Panc1 (cell line): ENCODE measurements around the gene MMP11. TPM values are rescaled to one million over a fixed set of nuclear protein-coding genes. Genes with fewer than 3 reads are reported as not detected.

Source experiments
- ATAC-seq: fragments of 200-7000 bp; cut with Tn5 transposase; 2 replicates; pipeline ENCODE4 v1.9.1; 2020; ENCODE audit warnings: mild to moderate bottlenecking, moderate library complexity
- BruUV-seq: library from RNA; stranded (reverse); fragments of 400-500 nt; replicated peaks from 2 replicates; lab custom pipeline; 2021; lab: Mats Ljungman, UMichigan
- CTCF ChIA-PET: fragments of 300-600 bp; sonication (Branson Sonifier 250); formaldehyde crosslinking; loops from one replicate; lab custom pipeline; 2022; ENCODE audit warnings: antibody characterized with exemption; lab: Charles Lee
- POLR2A ChIA-PET: fragments of 300-600 bp; sonication (Branson Sonifier 250); formaldehyde crosslinking; loops from one replicate; lab custom pipeline; 2022; ENCODE audit warnings: antibody characterized with exemption; lab: Charles Lee
- DNase-seq: peaks from one replicate; pipeline ENCODE4 v3.0.0-alpha.2; 2010; ENCODE audit warnings: low read depth, low spot score
- H3K27ac ChIP-seq: 2 replicates; pipeline ENCODE4 v1.5.1; 2011; ENCODE audit warnings: mild to moderate bottlenecking, low read length, inconsistent platforms
- H3K27me3 ChIP-seq: fragments of 200-500 bp; sonication (Bioruptor generic); 2 replicates; pipeline ENCODE4 v1.6.0; 2014; ENCODE audit warnings: low read length, inconsistent platforms; ENCODE audit not compliant: control insufficient read depth, insufficient read depth
- H3K36me3 ChIP-seq: fragments of 200-500 bp; sonication (Bioruptor generic); 2 replicates; pipeline ENCODE4 v1.5.1; 2014; ENCODE audit warnings: inconsistent platforms, mild to moderate bottlenecking, low read length, moderate library complexity; ENCODE audit not compliant: control insufficient read depth, insufficient read depth
- H3K4me1 ChIP-seq: 2 replicates; pipeline ENCODE4 v1.5.1; 2011; ENCODE audit warnings: inconsistent platforms, mild to moderate bottlenecking, low read length, moderate library complexity; ENCODE audit not compliant: control insufficient read depth, insufficient read depth
- H3K4me3 ChIP-seq, 2 experiments: 2 replicates each; pipeline ENCODE4 v1.5.1; 2011 to 2012; ENCODE audit warnings: low read depth in 2 of 2, low read length in 2 of 2, mild to moderate bottlenecking in 2 of 2, inconsistent platforms in 1 of 2, moderate library complexity in 1 of 2
- H3K9me3 ChIP-seq: fragments of 200-500 bp; sonication (Bioruptor generic); 2 replicates; pipeline ENCODE4 v1.5.1; 2014; ENCODE audit warnings: low read depth, mild to moderate bottlenecking, inconsistent platforms, low read length, moderate library complexity; ENCODE audit not compliant: control insufficient read depth, insufficient read depth
- CTCF ChIP-seq: fragments of 450-650 bp; IDR thresholded peaks from 2 replicates; pipeline ENCODE4 v1.5.1; 2017; ENCODE audit warnings: mild to moderate bottlenecking
- POLR2AphosphoS5 ChIP-seq: IDR thresholded peaks from 2 replicates; pipeline ENCODE4 v1.6.1; 2012; ENCODE audit warnings: mild to moderate bottlenecking, low read depth, low read length, moderate library complexity
- SIN3A ChIP-seq: IDR thresholded peaks from 2 replicates; pipeline ENCODE4 v1.6.1; 2012; ENCODE audit warnings: low read depth, mild to moderate bottlenecking, low read length, moderate library complexity, borderline replicate concordance; ENCODE audit not compliant: insufficient read depth
- TCF7L2 ChIP-seq: IDR thresholded peaks from 2 replicates; pipeline ENCODE4 v1.6.1; 2011; ENCODE audit warnings: mild to moderate bottlenecking, low read depth, low read length, inconsistent platforms
- in situ Hi-C: cut with HindIII; loops from 2 replicates; pipeline ENCODE4 v1.10.0; 2016; ENCODE audit warnings: low sequenced_read_pairs, low pct_unique_long_range_greater_than_20kb
- intact Hi-C: fragments of 100-400 bp; cut with micrococcal nuclease; formaldehyde crosslinking; loops from one replicate; pipeline ENCODE4 v1.10.0; 2022; ENCODE audit not compliant: unreplicated experiment
- total RNA-seq: library from RNA; stranded (reverse); gene quantifications from one replicate; pipeline ENCODE4 v1.2.1, GENCODE V29; 2021; ENCODE audit not compliant: unreplicated experiment
- TF ChIP-seq, protein P1 (sequence below), 2 experiments: IDR thresholded peaks; 2 replicates each; pipeline ENCODE4 v1.6.1; 2011 to 2012; ENCODE audit warnings: low read depth in 2 of 2, control low read depth in 1 of 2, low read length in 1 of 2, mild to moderate bottlenecking in 1 of 2, moderate library complexity in 1 of 2; ENCODE audit not compliant: insufficient read depth in 1 of 2

The MMP11 gene
- total RNA-seq, 1 experiment from 2014 or later = 3.0 TPM

DNA sequence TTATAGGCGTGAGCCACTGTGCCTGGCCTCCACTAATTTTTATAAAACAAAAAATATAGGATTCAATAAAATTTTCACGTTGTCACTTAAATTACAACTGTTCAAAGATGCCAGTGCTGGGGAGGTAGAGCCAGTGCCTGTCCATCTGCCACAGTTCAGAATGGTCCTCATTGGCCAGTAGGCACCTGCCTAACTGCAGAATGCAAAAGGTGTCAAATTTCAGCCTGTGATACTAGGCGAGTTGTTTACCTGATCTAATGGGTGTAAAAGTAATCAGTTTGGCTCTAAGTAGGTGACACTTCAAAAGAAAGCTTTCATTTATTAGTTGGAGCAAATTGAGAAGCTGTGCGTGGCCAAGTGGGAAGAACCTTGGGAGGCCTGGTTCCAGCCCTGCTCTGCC, 16.5 kb downstream of the MMP11 start:
- intact Hi-C loops = no loop called here

DNA sequence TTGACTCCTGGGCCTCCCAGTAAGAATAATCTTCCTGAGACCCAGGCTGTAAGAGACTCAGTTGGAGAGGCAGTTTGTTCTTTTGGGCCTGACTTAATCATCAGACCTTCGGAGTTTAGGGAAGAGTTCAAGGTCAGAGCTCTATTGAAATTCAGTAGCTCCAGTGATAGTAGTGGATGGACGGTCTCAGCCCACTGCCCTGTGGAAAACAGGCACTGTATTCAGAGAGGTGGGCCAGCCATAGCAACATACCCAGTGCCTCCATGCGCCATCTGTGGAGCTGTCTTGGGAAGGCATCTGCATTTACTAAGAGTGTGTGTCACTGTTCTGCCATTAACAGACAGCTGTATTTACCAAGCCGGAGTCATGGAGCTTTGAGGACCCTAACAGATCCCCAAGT, 17.0 kb downstream of the MMP11 start:
- in situ Hi-C loops = no loop called here
- TF ChIP-seq TCF7L2 = no peak
- TF ChIP-seq POLR2AphosphoS5 = no peak
- TF ChIP-seq, protein P1, sequence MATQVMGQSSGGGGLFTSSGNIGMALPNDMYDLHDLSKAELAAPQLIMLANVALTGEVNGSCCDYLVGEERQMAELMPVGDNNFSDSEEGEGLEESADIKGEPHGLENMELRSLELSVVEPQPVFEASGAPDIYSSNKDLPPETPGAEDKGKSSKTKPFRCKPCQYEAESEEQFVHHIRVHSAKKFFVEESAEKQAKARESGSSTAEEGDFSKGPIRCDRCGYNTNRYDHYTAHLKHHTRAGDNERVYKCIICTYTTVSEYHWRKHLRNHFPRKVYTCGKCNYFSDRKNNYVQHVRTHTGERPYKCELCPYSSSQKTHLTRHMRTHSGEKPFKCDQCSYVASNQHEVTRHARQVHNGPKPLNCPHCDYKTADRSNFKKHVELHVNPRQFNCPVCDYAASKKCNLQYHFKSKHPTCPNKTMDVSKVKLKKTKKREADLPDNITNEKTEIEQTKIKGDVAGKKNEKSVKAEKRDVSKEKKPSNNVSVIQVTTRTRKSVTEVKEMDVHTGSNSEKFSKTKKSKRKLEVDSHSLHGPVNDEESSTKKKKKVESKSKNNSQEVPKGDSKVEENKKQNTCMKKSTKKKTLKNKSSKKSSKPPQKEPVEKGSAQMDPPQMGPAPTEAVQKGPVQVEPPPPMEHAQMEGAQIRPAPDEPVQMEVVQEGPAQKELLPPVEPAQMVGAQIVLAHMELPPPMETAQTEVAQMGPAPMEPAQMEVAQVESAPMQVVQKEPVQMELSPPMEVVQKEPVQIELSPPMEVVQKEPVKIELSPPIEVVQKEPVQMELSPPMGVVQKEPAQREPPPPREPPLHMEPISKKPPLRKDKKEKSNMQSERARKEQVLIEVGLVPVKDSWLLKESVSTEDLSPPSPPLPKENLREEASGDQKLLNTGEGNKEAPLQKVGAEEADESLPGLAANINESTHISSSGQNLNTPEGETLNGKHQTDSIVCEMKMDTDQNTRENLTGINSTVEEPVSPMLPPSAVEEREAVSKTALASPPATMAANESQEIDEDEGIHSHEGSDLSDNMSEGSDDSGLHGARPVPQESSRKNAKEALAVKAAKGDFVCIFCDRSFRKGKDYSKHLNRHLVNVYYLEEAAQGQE (IDR thresholded peaks at IDR 0.05; ENCODE audit: insufficient read depth in 1 of 2, low read depth in 2 of 2, low read length in 1 of 2) = no peak
- TF ChIP-seq SIN3A = no peak
- H3K9me3 ChIP-seq = no peaks in the 10 kb centered on the region
- no peak overlapping the region for H3K4me3 ChIP-seq
- H3K4me1 ChIP-seq = peaks cover 4% of the 10 kb centered on the region; the same call in 1 of the 2 replicates
- intact Hi-C loops = no loop called here
- ATAC-seq (no peak), DNase-seq (no peak)
- H3K27ac ChIP-seq = no peak overlapping the region
- POLR2A ChIA-PET = interaction anchor here (0.6 kb wide), 1 partner anchor 12 kb away, joined by 8 read pairs; no protein-coding TSS in a partner anchor
- H3K27me3 ChIP-seq = no peaks in the 10 kb centered on the region
- CTCF ChIA-PET = no interaction called here
- BruUV-seq = no TSS peak
- no peaks in the 10 kb centered on the region for H3K36me3 ChIP-seq

More for the DNA sequence above, 16.5 kb downstream of the MMP11 start:
- Histone ChIP-seq H3K9me3 (no peaks in the 10 kb centered on the region), H3K36me3 (no peaks in the 10 kb centered on the region), H3K27ac (no peak overlapping the region), H3K4me1 (peaks cover 4% of the 10 kb centered on the region; the same call in 1 of the 2 replicates), H3K4me3 (no peak overlapping the region), H3K27me3 (no peaks in the 10 kb centered on the region)
- DNase-seq (no peak), ATAC-seq (no peak)
- BruUV-seq = no TSS peak
- in situ Hi-C loops = no loop called here
- no peak for TF ChIP-seq CTCF
- no peak for TF ChIP-seq SIN3A
- TF ChIP-seq, protein P1 (IDR thresholded peaks at IDR 0.05; ENCODE audit: insufficient read depth in 1 of 2, low read depth in 2 of 2, low read length in 1 of 2) = no peak
- no peak for TF ChIP-seq POLR2AphosphoS5
- TF ChIP-seq TCF7L2 = no peak
- POLR2A ChIA-PET = no interaction called here
- CTCF ChIA-PET = no interaction called here
